Astrocyte (in vitro differentiated cells and primary cell): Measurements from ENCODE around the gene HBZ. TPM values are rescaled to one million over a fixed set of nuclear protein-coding genes. Genes with fewer than 3 reads are reported as not detected.
"Not testable (repeated sequence)": the region's sequence is repeated elsewhere in the genome, so short reads cannot be mapped to it uniquely, and the experiment has no call there.

Experiments used
- DNase-seq: peaks from one replicate; pipeline ENCODE4 v3.0.0-alpha.2; 2010; ENCODE audit warnings: low read depth
- FAIRE-seq: peaks from 2 replicates; lab custom pipeline; 2011; peaks lifted over from hg19 to GRCh38; lab: Jason Lieb, UNC
- H2AFZ ChIP-seq: 2 replicates; pipeline ENCODE4 v1.6.0; 2012; ENCODE audit warnings: low read depth, low read length, inconsistent platforms
- H3K27ac ChIP-seq: 2 replicates; pipeline ENCODE4 v1.5.1; 2011; ENCODE audit warnings: low read depth, low read length, inconsistent platforms
- H3K27me3 ChIP-seq: 2 replicates; pipeline ENCODE4 v1.6.0; 2011; ENCODE audit warnings: low read length, inconsistent platforms; ENCODE audit not compliant: insufficient read depth
- H3K36me3 ChIP-seq: 2 replicates; pipeline ENCODE4 v1.5.1; 2011; ENCODE audit warnings: low read length, inconsistent platforms; ENCODE audit not compliant: insufficient read depth
- H3K4me1 ChIP-seq: 2 replicates; pipeline ENCODE4 v1.5.1; 2011; ENCODE audit warnings: low read length, inconsistent platforms; ENCODE audit not compliant: insufficient read depth
- H3K4me2 ChIP-seq: 2 replicates; pipeline ENCODE4 v1.6.0; 2012; ENCODE audit warnings: low read length, inconsistent platforms
- H3K4me3 ChIP-seq: 2 replicates; pipeline ENCODE4 v1.5.1; 2011; ENCODE audit warnings: low read depth, mild to moderate bottlenecking, low read length, inconsistent platforms; ENCODE audit not compliant: insufficient read depth
- H3K79me2 ChIP-seq: 2 replicates; pipeline ENCODE4 v1.6.0; 2012; ENCODE audit warnings: mild to moderate bottlenecking, low read length, inconsistent platforms; ENCODE audit not compliant: insufficient read depth
- H3K9ac ChIP-seq: 2 replicates; pipeline ENCODE4 v1.6.0; 2012; ENCODE audit warnings: mild to moderate bottlenecking, low read length, inconsistent platforms
- H3K9me3 ChIP-seq: 2 replicates; pipeline ENCODE4 v1.5.1; 2012; ENCODE audit warnings: low read depth, mild to moderate bottlenecking, low read length, inconsistent platforms; ENCODE audit not compliant: insufficient read depth
- H4K20me1 ChIP-seq: 2 replicates; pipeline ENCODE4 v1.6.0; 2012; ENCODE audit warnings: low read length, inconsistent platforms; ENCODE audit not compliant: insufficient read depth
- H3K27ac Mint-ChIP-seq: one replicate; pipeline ENCODE4 v1.8.0; 2021; ENCODE audit warnings: mild to moderate bottlenecking, mixed read lengths; ENCODE audit not compliant: unreplicated experiment
- H3K27me3 Mint-ChIP-seq: one replicate; pipeline ENCODE4 v1.8.0; 2021; ENCODE audit warnings: low read depth, mixed read lengths; ENCODE audit not compliant: unreplicated experiment
- H3K36me3 Mint-ChIP-seq: one replicate; pipeline ENCODE4 v1.8.0; 2021; ENCODE audit warnings: low read depth, mixed read lengths; ENCODE audit not compliant: unreplicated experiment
- H3K4me1 Mint-ChIP-seq: one replicate; pipeline ENCODE4 v1.8.0; 2021; ENCODE audit warnings: low read depth, mixed read lengths; ENCODE audit not compliant: unreplicated experiment
- H3K4me3 Mint-ChIP-seq: one replicate; pipeline ENCODE4 v1.8.0; 2021; ENCODE audit warnings: mild to moderate bottlenecking, moderate library complexity, mixed read lengths; ENCODE audit not compliant: unreplicated experiment
- H3K9me3 Mint-ChIP-seq: one replicate; pipeline ENCODE4 v1.8.0; 2021; ENCODE audit warnings: mild to moderate bottlenecking, mixed read lengths; ENCODE audit not compliant: unreplicated experiment
- EZH2 ChIP-seq: IDR thresholded peaks from 2 replicates; pipeline ENCODE4 v1.6.1; 2012; ENCODE audit warnings: mild to moderate bottlenecking, low read length, inconsistent platforms; ENCODE audit not compliant: insufficient read depth
- total RNA-seq: library from RNA; stranded (reverse); gene quantifications from 2 replicates; pipeline ENCODE4 v1.2.1, GENCODE V29; 2021
- TF ChIP-seq, protein P1 (sequence below): IDR thresholded peaks from 2 replicates; pipeline ENCODE4 v1.5.1; 2011; ENCODE audit warnings: low read depth, mild to moderate bottlenecking, inconsistent platforms, low read length, moderate library complexity; ENCODE audit not compliant: insufficient read depth

HBZ gene
- total RNA-seq, 1 donor from 2014 or later, result not detected

DNA sequence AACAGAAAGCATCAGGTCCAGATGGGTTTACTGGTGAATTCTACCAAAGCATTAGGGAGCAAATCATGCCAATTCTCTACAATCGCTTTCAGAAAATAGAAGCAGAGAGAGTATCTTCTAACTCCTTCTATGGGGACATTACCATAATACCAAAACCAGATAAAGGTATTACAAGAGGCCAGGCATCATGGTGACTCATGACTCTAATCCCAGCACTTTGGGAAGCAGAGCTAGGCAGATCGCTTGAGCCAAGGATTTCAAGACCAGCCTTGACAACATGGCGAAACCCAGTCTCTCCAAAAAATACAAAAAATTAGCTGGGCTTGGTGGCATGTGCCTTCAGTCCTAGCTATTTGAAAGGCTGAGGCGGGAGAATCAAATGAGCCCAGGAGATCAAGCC lies 50.8 kb downstream of the HBZ start:
- Histone ChIP-seq H3K27ac (no peak overlapping the region), H3K9me3 (no peaks in the 10 kb centered on the region), H3K4me2 (no peak overlapping the region), H2AFZ (no peak overlapping the region), H3K4me1 (peaks cover 7% of the 10 kb centered on the region), H3K79me2 (peaks cover 45% of the 10 kb centered on the region), H3K4me3 (no peak overlapping the region), H3K36me3 (peaks cover 55% of the 10 kb centered on the region), H4K20me1 (peaks cover 66% of the 10 kb centered on the region), H3K27me3 (no peaks in the 10 kb centered on the region), H3K9ac (no peak overlapping the region)
- no peak overlapping the region for H3K4me3 Mint-ChIP-seq
- DNase-seq (no peak), FAIRE-seq (no peak)
- no peak overlapping the region for H3K27ac Mint-ChIP-seq
- TF ChIP-seq, protein P1, sequence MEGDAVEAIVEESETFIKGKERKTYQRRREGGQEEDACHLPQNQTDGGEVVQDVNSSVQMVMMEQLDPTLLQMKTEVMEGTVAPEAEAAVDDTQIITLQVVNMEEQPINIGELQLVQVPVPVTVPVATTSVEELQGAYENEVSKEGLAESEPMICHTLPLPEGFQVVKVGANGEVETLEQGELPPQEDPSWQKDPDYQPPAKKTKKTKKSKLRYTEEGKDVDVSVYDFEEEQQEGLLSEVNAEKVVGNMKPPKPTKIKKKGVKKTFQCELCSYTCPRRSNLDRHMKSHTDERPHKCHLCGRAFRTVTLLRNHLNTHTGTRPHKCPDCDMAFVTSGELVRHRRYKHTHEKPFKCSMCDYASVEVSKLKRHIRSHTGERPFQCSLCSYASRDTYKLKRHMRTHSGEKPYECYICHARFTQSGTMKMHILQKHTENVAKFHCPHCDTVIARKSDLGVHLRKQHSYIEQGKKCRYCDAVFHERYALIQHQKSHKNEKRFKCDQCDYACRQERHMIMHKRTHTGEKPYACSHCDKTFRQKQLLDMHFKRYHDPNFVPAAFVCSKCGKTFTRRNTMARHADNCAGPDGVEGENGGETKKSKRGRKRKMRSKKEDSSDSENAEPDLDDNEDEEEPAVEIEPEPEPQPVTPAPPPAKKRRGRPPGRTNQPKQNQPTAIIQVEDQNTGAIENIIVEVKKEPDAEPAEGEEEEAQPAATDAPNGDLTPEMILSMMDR, result no peak
- no peak for TF ChIP-seq EZH2
- H3K27me3 Mint-ChIP-seq, result no peaks in the 10 kb centered on the region
- peaks cover 8% of the 10 kb centered on the region for H3K4me1 Mint-ChIP-seq
- H3K9me3 Mint-ChIP-seq, result no peaks in the 10 kb centered on the region
- peaks cover 27% of the 10 kb centered on the region for H3K36me3 Mint-ChIP-seq

DNA sequence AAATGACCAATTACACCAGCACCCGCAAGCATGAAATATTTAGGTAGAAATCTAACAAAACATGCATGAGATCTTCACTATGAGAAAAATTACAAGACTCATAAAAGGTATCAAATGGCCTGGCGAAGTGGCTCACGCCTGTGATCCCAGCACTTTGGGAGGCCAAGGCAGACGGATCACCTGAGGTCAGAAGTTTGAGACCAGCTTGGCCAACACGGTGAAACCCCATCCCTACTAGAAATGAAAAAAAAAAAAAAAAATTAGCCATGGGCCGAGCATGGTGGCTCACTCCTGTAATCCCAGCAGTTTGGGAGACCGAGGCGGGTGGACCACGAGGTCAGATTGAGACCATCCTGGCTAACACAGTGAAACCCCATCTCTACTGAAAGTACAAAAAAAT lies 51.6 kb downstream of the HBZ start:
- not testable (repeated sequence) for DNase-seq

More for the DNA sequence above, 51.6 kb downstream of the HBZ start:
- not testable (repeated sequence) for H3K4me1 ChIP-seq, H3K27ac Mint-ChIP-seq, FAIRE-seq, H3K27ac ChIP-seq, H2AFZ ChIP-seq, H3K9ac ChIP-seq, H3K4me3 Mint-ChIP-seq, H3K27me3 Mint-ChIP-seq, H3K27me3 ChIP-seq, H3K4me3 ChIP-seq, H3K4me1 Mint-ChIP-seq, H3K9me3 Mint-ChIP-seq, H3K4me2 ChIP-seq, H3K9me3 ChIP-seq
- peaks cover 50% of the 10 kb centered on the region for H3K79me2 ChIP-seq
- peaks cover 67% of the 10 kb centered on the region for H4K20me1 ChIP-seq
- H3K36me3 Mint-ChIP-seq, result peaks cover 27% of the 10 kb centered on the region
- peaks cover 53% of the 10 kb centered on the region for H3K36me3 ChIP-seq

Other genes with a start within 250 kb of the HBZ start
- gene POLR3K, start 99.0 kb upstream of the HBZ start, total RNA-seq, result 9.6 and 12.2 TPM in 2 replicates
- 34.1 and 35.9 TPM in 2 replicates for gene SNRNP25, start 98.8 kb upstream of the HBZ start, total RNA-seq
- 45.6 and 55.5 TPM in 2 replicates for gene RHBDF1, start 80.0 kb upstream of the HBZ start, total RNA-seq
- 56.5 and 62.7 TPM in 2 replicates for gene MPG, start 74.4 kb upstream of the HBZ start, total RNA-seq
- 23.5 and 29.0 TPM in 2 replicates for gene NPRL3, start 14.0 kb upstream of the HBZ start, total RNA-seq
- not detected in 2 replicates for gene HBM, start 13.3 kb downstream of the HBZ start, total RNA-seq
- 1.4 TPM in 1 of 2 replicates, not detected in the other for gene HBA2, start 20.2 kb downstream of the HBZ start, total RNA-seq
- 1.6 TPM in 1 of 2 replicates, not detected in the other for gene HBA1, start 24.0 kb downstream of the HBZ start, total RNA-seq
- 2.7 and 4.7 TPM in 2 replicates for gene HBQ1, start 27.8 kb downstream of the HBZ start, total RNA-seq
- 70.2 and 74.1 TPM in 2 replicates for gene LUC7L, start 76.8 kb downstream of the HBZ start, total RNA-seq
- gene FAM234A, start 82.2 kb downstream of the HBZ start, total RNA-seq, result 70.8 and 88.7 TPM in 2 replicates
- gene RGS11, start 123.3 kb downstream of the HBZ start, total RNA-seq, result 2.7 and 2.8 TPM in 2 replicates
- gene ARHGDIG, start 127.9 kb downstream of the HBZ start, total RNA-seq, result 3.3 and 5.0 TPM in 2 replicates
- gene PDIA2, start 130.5 kb downstream of the HBZ start, total RNA-seq, result 1.2 and 1.5 TPM in 2 replicates
- 27.0 and 28.8 TPM in 2 replicates for gene AXIN1, start 200.1 kb downstream of the HBZ start, total RNA-seq
- 89.2 and 95.8 TPM in 2 replicates for gene MRPL28, start 217.9 kb downstream of the HBZ start, total RNA-seq
- gene PGAP6, start 229.3 kb downstream of the HBZ start, total RNA-seq, result 80.5 and 86.3 TPM in 2 replicates
- gene NME4, start 244.6 kb downstream of the HBZ start, total RNA-seq, result 268 and 275 TPM in 2 replicates
- gene DECR2, start 249.2 kb downstream of the HBZ start, total RNA-seq, result 13.4 and 17.4 TPM in 2 replicates